ENCODE measurements around the gene AGR3.

Gene AGR3
- 0 reads per million in 9 experiments for total RNA-seq

DNA sequence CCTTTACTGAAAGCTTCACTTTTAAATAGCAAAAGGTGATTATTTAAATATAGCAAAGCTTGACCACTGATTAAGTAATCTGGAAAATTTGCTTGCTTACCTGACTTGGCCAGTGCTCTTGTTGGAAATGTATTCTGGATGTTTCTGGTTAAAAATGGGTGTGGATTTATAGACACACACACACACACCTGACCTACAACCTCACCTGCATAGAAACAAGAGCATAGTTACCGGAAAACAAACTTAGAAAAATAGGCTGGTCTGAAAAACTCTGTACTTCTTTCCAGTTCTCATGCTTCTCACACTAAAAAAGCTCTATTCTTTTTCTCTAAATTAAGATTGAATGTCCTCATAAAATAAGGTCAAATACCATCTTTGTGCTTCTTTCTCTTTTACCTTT is at the start of gene AGR3:
AGR3 (minus strand) TSS at position 140 of the 400 bp plus-strand sequence. CDS start 3,365 bp downstream, outside the sequence.
- no peaks in the 10 kb centered on the region for H3K36me3 Mint-ChIP-seq (ENCODE audit: insufficient read depth)
- H3K4me1 Mint-ChIP-seq (ENCODE audit: low read depth in 2 of 2): no peaks in the 10 kb centered on the region
- no peak within 1 kb of the TSS for H3K27ac Mint-ChIP-seq
- H3K9me3 Mint-ChIP-seq: no peaks in the 10 kb centered on the region
- ATAC-seq (replicated peaks) (no peak), DNase-seq (no peak)
- peaks cover 6 to 11% of the 10 kb centered on the region in 2 donors for H3K27me3 Mint-ChIP-seq
- H3K4me3 Mint-ChIP-seq: no peak within 1 kb of the TSS

DNA sequence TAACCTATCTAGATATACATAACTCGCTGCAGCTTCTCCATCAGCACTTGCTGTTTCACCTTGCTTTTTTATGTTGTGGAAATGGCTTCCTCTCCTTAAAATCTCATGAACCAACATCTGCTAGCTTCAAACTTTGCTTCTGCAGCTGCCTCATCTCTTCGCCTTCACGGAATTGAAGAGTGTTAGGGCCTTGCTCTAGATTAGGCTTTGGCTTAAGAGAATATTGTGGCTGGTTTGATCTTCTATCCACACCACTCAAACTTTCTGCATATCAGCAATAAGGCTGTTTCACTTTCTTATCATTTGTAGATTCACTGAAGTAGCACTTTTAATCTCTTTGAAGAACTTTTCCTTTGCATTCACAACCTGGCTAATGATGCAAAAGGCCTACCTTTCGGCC is 49.2 kb upstream of the AGR3 start:
- no peak for DNase-seq
- H3K9me3 Mint-ChIP-seq: no peaks in the 10 kb centered on the region
- H3K27ac Mint-ChIP-seq: no peak overlapping the region
- H3K27me3 Mint-ChIP-seq: no peaks in the 10 kb centered on the region
- peaks cover 6 to 9% of the 10 kb centered on the region in 2 donors for H3K4me1 Mint-ChIP-seq (ENCODE audit: low read depth in 2 of 2)
- H3K4me3 Mint-ChIP-seq: no peak overlapping the region
- no peak for ATAC-seq (replicated peaks)
- no peaks in the 10 kb centered on the region for H3K36me3 Mint-ChIP-seq (ENCODE audit: insufficient read depth)

DNA sequence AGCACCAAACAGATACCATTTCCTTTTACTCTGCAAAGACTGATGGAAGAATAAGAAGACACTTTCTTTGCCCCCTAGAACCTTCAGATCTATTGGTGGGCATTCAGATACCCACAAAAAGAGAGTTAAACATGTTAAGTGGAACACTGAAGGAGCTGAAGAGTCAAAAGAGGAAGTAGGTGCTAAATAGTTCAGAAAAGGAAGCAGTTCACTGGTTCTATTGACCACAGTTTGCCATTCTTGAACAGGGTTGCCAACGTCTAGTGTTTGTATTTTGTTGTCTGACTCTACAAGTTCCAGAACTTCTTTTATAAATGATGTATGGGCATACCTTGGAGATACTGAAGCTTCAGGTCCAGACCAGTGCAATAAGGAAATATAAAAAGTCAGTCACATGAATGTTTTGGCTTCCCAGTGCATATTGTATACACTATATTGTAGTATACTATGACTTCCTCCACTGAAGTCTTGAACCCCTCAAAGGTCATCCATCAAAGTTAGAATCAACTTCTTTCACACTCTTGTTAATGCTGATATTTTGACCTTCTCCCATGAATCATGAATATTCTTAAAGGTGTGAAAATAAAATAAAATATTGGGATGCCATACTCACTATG is 47.5 kb upstream of the AGR3 start:
- H3K9me3 Mint-ChIP-seq: no peaks in the 10 kb centered on the region
- H3K4me3 Mint-ChIP-seq: no peak overlapping the region
- no peak for ATAC-seq (replicated peaks)
- H3K4me1 Mint-ChIP-seq (ENCODE audit: low read depth in 2 of 2): peaks cover 6 to 9% of the 10 kb centered on the region in 2 donors
- no peaks in the 10 kb centered on the region for H3K36me3 Mint-ChIP-seq (ENCODE audit: insufficient read depth)
- no peaks in the 10 kb centered on the region for H3K27me3 Mint-ChIP-seq
- DNase-seq: no peak
- no peak overlapping the region for H3K27ac Mint-ChIP-seq

DNA sequence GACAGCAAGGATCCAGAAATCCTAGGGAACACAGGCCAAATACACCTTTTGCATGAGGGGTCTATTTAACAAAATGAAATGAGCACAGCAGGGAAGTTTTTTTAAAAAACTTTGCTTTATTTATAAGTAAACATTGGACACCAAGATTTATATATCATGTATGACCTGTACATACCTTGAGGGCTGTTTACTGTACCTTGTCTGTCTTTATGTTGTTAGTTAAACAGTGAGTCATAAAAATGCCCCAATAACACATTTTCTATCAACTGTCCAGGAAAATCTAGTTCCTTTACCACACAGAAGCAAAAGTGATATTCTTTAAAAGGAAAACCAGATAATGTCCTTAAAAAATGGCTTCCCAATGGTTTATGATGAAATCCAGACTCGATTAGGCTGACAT is 45.1 kb upstream of the AGR3 start:
- Mint-ChIP-seq H3K4me3 (no peak overlapping the region), H3K4me1 (ENCODE audit: low read depth in 2 of 2) (no peaks in the 10 kb centered on the region), H3K27me3 (no peaks in the 10 kb centered on the region), H3K27ac (no peak overlapping the region), H3K36me3 (ENCODE audit: insufficient read depth) (no peaks in the 10 kb centered on the region), H3K9me3 (no peaks in the 10 kb centered on the region)
- DNase-seq (no peak), ATAC-seq (replicated peaks) (no peak)

DNA sequence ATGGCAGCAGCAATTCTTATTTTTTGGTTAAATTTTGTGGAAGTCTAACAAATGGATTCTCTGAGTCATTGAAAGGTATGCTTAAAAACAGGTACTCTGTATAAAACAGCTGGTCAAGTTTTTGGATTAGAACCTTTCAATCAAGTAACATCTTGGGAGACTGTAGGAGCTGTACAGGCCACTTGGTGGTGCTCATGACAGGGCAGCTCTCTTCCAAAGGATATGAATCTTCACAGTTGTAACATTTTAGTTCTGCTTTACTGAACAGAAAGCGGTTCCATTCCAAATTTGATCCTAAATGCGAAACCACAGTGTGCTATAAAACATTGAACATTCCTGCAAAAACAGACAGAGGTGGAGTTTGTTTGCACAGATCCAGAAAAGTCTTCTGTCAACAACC is 44.5 kb upstream of the AGR3 start:
- ATAC-seq (replicated peaks) (no peak), DNase-seq (no peak)
- Mint-ChIP-seq H3K27ac (no peak overlapping the region), H3K4me3 (no peak overlapping the region), H3K36me3 (ENCODE audit: insufficient read depth) (no peaks in the 10 kb centered on the region), H3K9me3 (no peaks in the 10 kb centered on the region), H3K4me1 (ENCODE audit: low read depth in 2 of 2) (no peaks in the 10 kb centered on the region), H3K27me3 (no peaks in the 10 kb centered on the region)

DNA sequence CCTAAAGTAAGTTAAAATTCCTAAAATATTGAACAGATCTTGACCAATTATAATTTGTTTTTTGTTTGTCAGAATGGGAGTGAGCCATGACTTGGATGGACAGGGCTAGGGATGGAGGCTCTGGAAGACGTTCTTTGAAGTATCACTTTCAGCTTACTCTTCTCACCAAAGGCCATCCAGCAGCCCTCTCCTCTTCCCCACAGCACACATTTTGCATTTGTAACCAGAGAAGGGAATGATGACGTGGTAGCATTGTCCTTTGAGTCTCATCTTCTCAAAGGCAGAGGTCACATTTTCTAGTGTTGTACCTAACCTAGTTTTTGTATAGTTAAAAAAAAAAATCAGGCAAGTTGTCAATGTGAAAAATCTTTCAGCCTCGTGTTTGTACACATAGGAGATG is 43.8 kb upstream of the AGR3 start:
- H3K4me3 Mint-ChIP-seq: no peak overlapping the region

DNA sequence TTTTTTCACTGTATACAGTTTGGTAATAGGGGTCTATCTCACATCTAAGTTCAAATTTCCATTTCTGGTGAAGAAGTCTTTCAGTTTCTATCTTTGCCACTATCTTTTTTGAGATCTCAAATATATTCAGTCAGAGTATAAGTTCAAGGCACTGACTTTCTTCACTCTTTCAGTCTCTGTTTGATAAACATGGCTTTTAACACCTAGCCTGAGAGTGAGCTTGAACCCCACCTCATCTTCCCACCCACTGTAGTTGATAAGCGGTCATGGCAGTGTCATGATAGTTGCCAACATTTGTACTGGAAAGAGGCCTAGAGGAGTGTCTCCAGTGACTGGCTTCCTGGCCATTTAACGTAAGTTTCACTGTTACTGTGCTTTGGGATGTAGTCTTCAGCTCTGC is 41.2 kb upstream of the AGR3 start:
- Mint-ChIP-seq H3K4me3 (no peak overlapping the region), H3K9me3 (no peaks in the 10 kb centered on the region), H3K27me3 (no peaks in the 10 kb centered on the region), H3K4me1 (ENCODE audit: low read depth in 2 of 2) (no peaks in the 10 kb centered on the region), H3K27ac (peak overlapping the region in 1 of 2 donors; percentile 29), H3K36me3 (ENCODE audit: insufficient read depth) (no peaks in the 10 kb centered on the region)
- ATAC-seq (replicated peaks) (no peak), DNase-seq (no peak)

More for the DNA sequence above, 43.8 kb upstream of the AGR3 start:
- DNase-seq: no peak
- H3K27me3 Mint-ChIP-seq: no peaks in the 10 kb centered on the region
- no peak for ATAC-seq (replicated peaks)
- H3K27ac Mint-ChIP-seq: no peak overlapping the region
- H3K9me3 Mint-ChIP-seq: no peaks in the 10 kb centered on the region
- H3K4me1 Mint-ChIP-seq (ENCODE audit: low read depth in 2 of 2): no peaks in the 10 kb centered on the region
- H3K36me3 Mint-ChIP-seq (ENCODE audit: insufficient read depth): no peaks in the 10 kb centered on the region

DNA sequence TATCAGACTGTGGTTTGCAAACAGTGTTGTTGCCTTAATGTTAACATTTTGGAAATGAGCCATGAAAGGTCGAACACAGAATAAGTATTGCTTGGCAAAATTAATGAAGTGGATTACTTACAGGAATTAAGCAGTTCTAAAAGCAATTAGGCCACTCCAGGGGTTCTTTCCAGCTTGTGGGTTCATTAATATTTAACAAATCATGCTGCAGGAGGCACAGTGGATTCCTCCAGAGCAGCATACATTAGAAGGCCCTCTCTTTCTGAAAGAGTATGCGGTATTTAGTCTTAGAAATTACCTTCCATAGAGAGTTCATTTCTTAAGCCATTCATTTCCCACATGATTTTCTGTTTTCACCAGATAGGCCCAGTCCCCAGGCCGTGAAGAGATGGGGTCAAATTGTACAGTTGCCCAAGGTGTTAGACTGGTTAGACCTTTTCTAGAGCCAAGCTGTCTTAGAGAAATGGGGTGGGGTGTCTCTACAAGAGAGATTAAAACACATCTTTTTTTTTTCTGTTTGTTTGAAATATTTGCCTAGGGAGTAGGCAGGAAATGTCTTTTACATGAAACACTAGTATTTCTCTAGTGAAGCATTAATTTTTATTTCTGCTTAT is 40.0 kb upstream of the AGR3 start:
- Mint-ChIP-seq H3K36me3 (ENCODE audit: insufficient read depth) (no peaks in the 10 kb centered on the region), H3K27ac (no peak overlapping the region), H3K4me3 (no peak overlapping the region), H3K4me1 (ENCODE audit: low read depth in 2 of 2) (no peaks in the 10 kb centered on the region), H3K9me3 (no peaks in the 10 kb centered on the region), H3K27me3 (no peaks in the 10 kb centered on the region)
- DNase-seq (no peak), ATAC-seq (replicated peaks) (no peak)

DNA sequence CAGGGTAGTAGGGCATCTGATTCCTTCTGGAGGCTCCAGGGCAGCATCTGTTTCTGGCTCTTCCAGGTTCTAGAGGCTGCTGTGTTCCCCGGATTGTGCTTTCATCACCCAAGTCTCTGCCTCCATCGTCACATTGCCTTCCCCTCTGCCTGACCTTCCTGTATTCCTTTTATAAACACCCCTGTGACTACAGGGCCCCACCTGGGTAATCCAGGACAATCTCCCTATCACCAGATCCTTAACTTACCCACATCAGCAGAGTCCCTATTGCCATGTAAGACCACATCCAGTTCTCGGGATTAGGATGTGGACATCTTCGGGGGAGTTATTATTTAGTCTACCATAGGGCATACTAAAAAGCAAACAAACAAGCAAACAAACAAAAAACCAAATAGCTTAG is 39.4 kb upstream of the AGR3 start:
- H3K9me3 Mint-ChIP-seq: no peaks in the 10 kb centered on the region
- no peak overlapping the region for H3K4me3 Mint-ChIP-seq
- H3K27me3 Mint-ChIP-seq: no peaks in the 10 kb centered on the region

DNA sequence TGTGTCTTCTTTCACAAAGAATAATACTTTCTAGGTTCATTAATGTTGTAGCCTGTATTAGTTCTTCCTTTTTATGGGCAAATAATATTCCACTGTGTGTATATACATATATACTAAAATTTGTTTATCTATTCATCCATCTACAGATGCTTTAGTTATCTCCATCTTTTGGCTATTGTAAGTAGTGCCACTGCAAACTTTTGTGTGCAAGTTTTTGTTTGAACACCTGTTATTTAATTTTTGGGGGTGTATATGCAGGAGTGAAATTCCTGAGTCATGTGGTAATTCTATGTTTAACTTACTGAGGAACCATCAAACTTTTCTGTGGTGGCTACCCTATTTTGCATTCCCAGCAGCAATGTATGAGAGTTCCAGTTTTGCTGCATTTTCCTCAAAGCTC is 37.7 kb upstream of the AGR3 start:
- no peaks in the 10 kb centered on the region for H3K4me1 Mint-ChIP-seq (ENCODE audit: low read depth in 2 of 2)
- no peaks in the 10 kb centered on the region for H3K36me3 Mint-ChIP-seq (ENCODE audit: insufficient read depth)
- H3K27me3 Mint-ChIP-seq: peaks cover 0 to 6% of the 10 kb centered on the region in 2 donors
- no peak overlapping the region for H3K4me3 Mint-ChIP-seq
- no peak for DNase-seq
- no peak for ATAC-seq (replicated peaks)
- no peaks in the 10 kb centered on the region for H3K9me3 Mint-ChIP-seq
- no peak overlapping the region for H3K27ac Mint-ChIP-seq

More for the DNA sequence above, 39.4 kb upstream of the AGR3 start:
- DNase-seq (no peak), ATAC-seq (replicated peaks) (no peak)
- Mint-ChIP-seq H3K36me3 (ENCODE audit: insufficient read depth) (no peaks in the 10 kb centered on the region), H3K4me1 (ENCODE audit: low read depth in 2 of 2) (no peaks in the 10 kb centered on the region), H3K27ac (no peak overlapping the region)

DNA sequence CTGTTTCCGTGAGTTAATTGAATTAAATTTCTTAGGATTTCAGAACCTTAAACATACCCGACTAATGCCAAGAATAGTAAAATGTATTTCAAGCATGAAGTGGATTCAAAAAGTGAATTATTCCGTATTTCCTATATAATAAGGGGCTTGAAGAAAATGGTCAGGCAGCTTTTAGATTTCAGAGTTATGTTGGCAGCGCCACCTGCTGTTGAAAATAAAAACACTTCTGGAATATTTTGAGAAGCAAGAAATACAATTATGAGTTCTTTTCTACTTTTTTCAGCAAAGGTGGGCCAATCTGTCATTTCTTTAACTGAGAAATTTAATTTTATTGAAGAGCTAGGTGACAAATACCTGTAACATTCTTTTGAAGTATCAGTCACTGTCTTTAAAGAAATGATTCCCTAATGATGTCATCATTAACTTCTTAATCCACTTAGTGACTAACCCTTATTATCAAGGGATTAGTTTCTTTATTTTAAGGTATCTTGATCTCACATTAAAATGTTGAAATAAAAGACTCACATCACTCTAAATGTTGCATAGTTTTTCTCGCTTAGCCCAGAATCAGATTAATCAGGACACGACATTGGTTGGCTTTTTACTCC is 36.6 kb upstream of the AGR3 start:
- peaks cover 0 to 7% of the 10 kb centered on the region in 2 donors for H3K27me3 Mint-ChIP-seq
- no peak for ATAC-seq (replicated peaks)
- DNase-seq: peak; percentile 6 to 25 (median 13)
- H3K4me3 Mint-ChIP-seq: no peak overlapping the region
- H3K9me3 Mint-ChIP-seq: no peaks in the 10 kb centered on the region
- H3K27ac Mint-ChIP-seq: no peak overlapping the region
- no peaks in the 10 kb centered on the region for H3K4me1 Mint-ChIP-seq (ENCODE audit: low read depth in 2 of 2)
- H3K36me3 Mint-ChIP-seq (ENCODE audit: insufficient read depth): no peaks in the 10 kb centered on the region

DNA sequence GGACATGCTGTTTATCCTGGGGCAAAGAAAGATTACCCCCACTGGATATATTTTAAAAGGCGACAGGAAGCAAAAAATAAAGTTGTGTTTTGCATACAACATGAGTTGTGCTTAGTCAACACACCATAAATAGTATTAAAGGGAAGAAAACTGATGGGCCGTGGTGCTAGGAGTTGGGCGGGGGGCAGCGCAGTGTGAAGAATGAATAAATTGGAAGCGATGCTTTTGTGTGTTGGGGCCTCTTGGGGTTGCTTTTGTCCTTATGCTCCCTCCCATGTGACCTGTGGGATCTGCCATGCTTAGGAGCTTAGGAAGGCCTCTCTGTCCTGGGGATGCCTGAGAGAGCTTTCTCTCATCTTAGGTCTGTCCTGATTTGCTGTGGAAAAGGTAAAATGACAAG is 35.0 kb upstream of the AGR3 start:
- Mint-ChIP-seq H3K36me3 (ENCODE audit: insufficient read depth) (no peaks in the 10 kb centered on the region), H3K4me3 (no peak overlapping the region), H3K9me3 (no peaks in the 10 kb centered on the region), H3K4me1 (ENCODE audit: low read depth in 2 of 2) (no peaks in the 10 kb centered on the region), H3K27me3 (peaks cover 0 to 11% of the 10 kb centered on the region in 2 donors), H3K27ac (no peak overlapping the region)
- no peak for ATAC-seq (replicated peaks)
- DNase-seq: no peak

DNA sequence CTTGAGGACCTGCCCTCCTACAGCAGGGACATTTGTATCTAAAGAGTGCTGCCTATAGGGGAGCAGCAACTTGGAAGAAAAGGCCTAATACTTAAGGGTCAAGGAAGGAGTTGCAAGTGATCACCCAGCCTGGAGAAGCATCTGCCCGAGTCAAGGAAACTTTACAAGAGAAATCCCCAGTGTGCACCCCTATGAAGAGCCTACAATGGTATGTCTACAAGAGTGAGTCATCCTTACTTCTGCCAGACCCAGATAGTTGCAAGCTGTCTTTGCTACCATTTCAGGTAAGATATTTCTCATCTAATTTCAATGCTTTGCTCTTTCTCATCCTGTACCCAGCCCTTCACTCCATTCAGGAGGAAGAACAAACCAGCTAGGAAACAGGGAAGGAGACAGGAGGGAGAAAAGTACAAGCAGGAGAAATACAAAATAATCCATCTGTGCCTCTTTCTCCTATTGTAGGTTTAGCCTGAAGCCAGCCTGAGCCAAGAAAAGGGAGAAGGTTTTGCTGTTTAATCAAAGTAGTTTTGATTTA is 34.4 kb upstream of the AGR3 start:
- H3K4me1 Mint-ChIP-seq (ENCODE audit: low read depth in 2 of 2): no peaks in the 10 kb centered on the region
- peaks cover 0 to 11% of the 10 kb centered on the region in 2 donors for H3K27me3 Mint-ChIP-seq
- ATAC-seq (replicated peaks) (no peak), DNase-seq (no peak)
- no peak overlapping the region for H3K27ac Mint-ChIP-seq
- H3K36me3 Mint-ChIP-seq (ENCODE audit: insufficient read depth): no peaks in the 10 kb centered on the region
- H3K9me3 Mint-ChIP-seq: no peaks in the 10 kb centered on the region
- no peak overlapping the region for H3K4me3 Mint-ChIP-seq

DNA sequence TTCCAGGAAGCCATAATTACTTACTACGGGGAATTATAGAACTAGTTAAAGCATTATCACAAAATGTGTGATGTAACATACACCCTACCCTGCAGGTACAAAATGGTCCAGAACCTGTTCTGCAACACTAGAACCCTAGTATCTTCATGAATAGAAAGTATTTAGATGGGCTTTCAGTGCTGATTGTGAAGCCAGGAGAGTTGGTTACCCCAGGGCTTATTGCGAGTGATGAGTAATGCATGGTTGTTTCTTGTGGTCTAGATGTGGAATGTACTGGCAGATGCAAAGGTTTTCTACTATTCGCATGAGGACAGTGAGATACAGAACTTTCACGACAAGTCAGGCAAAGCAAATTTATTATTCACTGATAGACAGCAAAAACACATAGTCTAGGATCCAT is 33.6 kb upstream of the AGR3 start:
- DNase-seq: no peak
- Mint-ChIP-seq H3K9me3 (no peaks in the 10 kb centered on the region), H3K27me3 (peaks cover 0 to 17% of the 10 kb centered on the region in 2 donors), H3K4me1 (ENCODE audit: low read depth in 2 of 2) (no peaks in the 10 kb centered on the region), H3K36me3 (ENCODE audit: insufficient read depth) (no peaks in the 10 kb centered on the region), H3K27ac (no peak overlapping the region), H3K4me3 (no peak overlapping the region)
- no peak for ATAC-seq (replicated peaks)

Measured in effector memory CD8-positive, alpha-beta T cell (primary cell).